HS-27A (cell line): ENCODE data around the gene CLTC.

Source experiments
- DNase-seq: peaks from one replicate; pipeline ENCODE4 v3.0.0-alpha.2; 2012; ENCODE audit warnings: low read depth, missing footprints

Gene CLTC

DNA sequence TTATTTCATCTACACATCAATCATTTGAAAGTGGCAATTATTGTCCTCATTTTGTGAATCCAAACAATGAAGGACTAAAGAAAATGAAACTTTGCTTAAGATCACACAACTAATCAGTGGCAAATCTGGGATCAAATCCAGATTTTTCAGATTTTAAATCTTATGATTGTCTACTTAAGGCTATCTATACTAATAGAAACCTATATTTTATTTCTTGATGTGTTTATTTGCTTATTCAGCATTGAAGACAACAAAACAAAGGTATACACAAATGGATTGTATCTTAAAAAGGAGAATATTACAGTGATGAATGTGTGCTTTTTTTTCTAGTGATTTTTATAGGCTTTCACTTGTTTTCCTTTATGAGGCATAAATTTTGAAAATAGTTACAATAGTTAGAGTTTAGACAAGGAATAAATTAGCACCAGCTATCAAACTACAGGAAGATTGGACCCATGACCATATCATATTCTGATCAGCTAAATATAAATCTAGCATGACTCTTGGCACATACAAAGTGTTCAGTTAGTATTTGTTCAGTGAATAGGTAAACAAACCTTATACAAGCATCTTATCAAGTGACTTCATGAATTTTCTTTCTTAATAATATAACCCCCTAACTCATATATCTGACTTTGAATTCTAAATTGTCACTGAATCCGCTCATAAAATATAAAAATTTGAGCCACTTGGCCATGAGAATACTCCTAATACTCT, 108.3 kb downstream of the CLTC start:
- no peak for DNase-seq

DNA sequence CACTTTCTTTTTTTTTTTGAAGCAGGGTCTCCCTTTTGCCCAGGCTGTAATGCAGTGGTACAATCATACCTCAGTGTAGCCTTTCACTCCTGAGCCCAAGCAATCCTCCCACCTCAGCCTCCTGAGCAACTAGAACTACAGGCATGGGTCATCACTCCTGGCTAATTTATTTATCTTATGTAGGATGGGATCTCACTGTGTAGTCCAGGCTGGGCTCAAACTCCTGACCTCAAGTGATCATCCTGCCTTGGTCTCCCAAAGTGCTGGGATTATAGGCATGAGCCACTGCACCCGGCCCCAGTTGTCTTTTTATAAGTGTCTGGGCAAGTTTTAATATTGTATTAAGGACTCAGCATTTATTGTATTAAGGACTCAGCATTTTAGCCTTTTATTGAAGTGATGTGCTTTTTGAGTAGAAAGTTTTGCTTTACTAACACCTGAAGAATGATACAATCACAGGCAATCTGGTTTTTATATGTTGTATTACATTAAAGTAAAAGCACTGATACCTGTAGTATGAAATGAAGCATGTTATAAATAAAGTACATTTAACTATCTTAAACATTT, 110.7 kb downstream of the CLTC start:
- DNase-seq = no peak

DNA sequence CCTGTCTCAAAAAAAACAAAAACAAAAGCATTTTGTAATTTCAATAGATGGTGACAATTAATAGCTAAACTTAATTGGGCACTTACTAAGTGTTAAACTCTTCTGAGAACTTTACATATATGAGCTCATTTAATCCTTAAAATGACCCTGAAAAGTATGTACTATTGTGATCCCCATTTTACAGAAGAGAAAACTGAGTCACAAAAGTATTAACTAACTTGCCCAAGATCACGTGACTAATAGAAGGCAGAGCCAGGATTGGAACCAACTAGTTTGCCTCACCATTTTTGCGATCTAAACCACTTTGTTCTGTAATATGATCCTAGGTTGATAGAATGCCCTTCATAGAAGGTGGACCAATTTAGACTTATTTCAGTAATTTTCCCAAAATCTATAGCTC, 114.0 kb downstream of the CLTC start:
- no peak for DNase-seq

DNA sequence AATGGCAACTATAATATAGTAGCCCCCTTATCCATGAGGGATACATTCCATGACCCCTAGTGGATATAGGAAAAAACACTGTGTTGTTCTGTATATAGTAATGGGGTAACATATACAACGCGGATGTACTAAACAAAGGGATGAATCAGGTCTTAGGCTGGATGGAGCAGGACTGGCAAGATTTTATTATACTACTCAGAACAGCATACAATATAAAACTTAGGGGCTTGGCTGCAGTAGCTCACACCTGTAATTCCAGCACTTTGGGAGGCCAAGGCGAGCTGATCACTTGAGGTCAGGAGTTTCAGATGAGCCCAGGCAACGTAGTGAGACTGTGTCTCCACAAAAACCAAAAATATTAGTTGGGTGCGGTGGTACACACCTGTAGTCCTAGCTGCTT, 114.5 kb downstream of the CLTC start:
- DNase-seq = no peak

DNA sequence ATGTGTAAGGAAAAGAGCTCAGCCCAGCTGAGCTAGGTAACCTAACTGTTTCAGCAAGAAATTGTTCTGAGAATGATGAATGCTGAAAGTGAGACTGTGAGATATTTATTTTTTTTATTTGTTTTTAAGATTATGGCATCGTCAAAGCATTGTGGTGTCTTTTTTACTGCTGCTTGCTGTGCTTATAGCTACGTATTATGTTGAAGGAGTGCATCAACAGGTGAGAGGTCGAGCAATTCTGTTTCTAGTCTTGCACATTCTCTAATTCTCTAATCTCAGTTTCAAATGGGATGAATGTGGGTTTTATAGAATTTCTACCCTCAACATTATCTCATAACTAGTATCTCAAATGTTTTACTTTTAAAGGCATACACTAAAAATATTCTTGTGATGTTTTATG, 117.6 kb downstream of the CLTC start:
- DNase-seq = no peak

DNA sequence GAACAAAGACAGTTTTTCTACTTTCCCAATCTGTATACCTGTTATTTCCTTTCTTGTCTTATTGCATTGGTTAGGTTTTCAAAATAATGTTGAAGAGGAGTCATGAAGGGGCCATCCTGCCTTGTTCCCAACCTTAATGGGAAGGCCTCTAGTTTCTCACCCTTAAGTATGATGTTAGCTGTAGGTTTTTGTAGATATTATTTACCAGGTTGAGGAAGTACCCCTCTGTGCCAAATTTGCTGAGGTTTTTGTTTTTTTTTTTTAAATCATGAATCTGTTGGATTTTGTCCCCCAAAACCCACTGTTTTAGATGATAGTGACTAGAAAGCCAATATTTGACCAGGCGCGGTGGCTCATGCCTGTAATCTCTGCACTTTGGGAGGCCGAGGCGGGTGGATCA, 124.1 kb downstream of the CLTC start:
- no peak for DNase-seq

DNA sequence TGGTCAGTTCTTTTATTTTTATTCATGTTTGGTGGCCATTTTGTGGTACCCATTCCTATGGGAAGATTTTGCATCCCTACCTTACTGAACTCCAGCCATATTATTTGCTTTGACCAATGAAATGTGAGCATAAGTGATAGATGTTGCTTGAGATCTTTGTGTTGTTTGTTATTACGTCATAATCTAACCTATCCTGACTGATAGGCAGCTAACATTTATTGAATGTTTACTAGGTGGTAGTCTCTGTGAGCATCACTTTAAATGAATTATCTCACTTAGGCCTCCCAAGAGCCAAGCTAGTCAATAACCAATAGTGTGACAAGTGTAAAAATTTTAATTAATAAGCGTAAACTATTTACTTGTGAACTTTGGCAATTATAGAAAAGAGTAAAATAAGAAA, 125.3 kb downstream of the CLTC start:
- DNase-seq = no peak
